ENCODE data around the gene CAMTA2. TPM values are rescaled to one million over a fixed set of nuclear protein-coding genes. Genes with fewer than 3 reads are reported as not detected.
A peak's percentile ranks its signal among the peaks of the same experiment; 100 is the strongest.

CAMTA2 gene
- total RNA-seq, 4 donors from 2014 or later, result 15.3 to 46.2 (median 22.5) TPM

DNA sequence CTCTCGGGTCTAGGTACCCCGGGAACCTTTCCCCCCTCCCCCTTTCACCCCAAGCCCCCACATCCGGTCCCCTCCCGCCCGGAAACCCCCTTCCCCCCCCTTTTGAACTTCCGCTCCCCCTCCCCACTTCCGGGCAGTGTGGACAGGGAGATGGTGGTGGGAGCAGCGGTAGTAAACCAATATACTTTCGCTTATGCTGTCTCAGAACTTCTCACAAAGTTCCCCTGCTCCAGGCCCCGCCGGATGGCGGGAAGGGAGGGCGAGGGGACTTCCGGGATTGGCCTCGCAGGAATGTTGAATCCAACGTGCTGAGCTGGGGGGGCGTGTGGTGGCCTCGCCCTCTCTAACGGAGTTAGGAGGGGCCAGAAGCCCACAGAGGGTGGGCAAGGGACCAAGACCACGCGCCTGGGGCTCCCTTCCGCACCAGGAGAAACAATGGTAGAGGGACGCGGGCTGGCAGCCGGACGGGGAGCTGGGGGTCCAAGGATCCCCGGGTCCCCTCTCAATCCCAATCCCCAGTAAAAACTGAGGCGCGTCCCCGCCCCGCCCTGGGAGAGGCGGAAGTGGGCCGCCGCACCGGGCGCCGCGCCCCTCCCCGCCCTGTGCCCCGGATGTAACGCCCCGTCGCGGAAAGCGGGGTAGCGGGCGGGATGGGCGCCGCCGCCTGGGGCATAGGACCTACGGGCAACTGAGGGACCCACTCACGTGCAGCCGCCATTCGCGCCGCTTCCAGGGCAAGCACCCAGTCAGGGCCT is 39.9 kb downstream of the CAMTA2 start:
- peak in 1 of 2 donors; percentile 32 for DNase-seq (ENCODE audit: low spot score in 2 of 2)
- H3K36me3 ChIP-seq, result peaks cover 0 to 40% (median 0%) of the 10 kb centered on the region in 3 donors
- peak overlapping the region; percentile 85 to 99 (median 95) for H3K4me3 ChIP-seq
- 0 to 1% methylated on average over 42 to 47 of the region's 56 CpGs for WGBS, 2 donors
- peaks cover 0 to 66% (median 36%) of the 10 kb centered on the region in 4 donors for H3K4me1 ChIP-seq
- TF ChIP-seq EP300 (IDR thresholded peaks at IDR 0.05), result peak in 1 of 2 donors; percentile 57
- no peak for TF ChIP-seq POLR2A (IDR thresholded peaks at IDR 0.05)
- peak overlapping the region; percentile 94 to 97 (median 96) for H3K27ac ChIP-seq
- H3K27me3 ChIP-seq, result no peaks in the 10 kb centered on the region
- H3K9me3 ChIP-seq, result no peaks in the 10 kb centered on the region

DNA sequence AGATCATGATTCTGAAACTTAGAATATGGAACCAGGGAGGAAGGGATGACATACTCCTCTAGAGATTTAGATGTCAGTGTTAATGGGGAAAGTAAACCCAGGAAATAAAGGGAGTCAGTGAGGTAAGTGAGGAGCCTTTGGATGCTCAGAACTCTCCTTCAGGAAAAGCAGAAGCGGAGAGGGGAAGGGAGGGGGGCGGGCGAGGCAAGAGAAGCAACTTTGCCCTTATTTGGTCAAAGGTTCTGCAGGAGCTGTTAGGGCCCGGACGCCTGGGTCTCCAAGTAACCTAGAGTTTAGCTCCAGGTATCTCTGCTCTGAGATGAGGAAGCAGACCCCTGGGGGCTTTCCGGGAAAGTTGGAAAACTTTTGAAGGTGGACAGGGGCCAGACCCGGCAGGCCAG is 40.5 kb downstream of the CAMTA2 start:
- no peak for DNase-seq (ENCODE audit: low spot score in 2 of 2)
- peaks cover 0 to 46% (median 0%) of the 10 kb centered on the region in 3 donors for H3K36me3 ChIP-seq
- TF ChIP-seq, protein P1, sequence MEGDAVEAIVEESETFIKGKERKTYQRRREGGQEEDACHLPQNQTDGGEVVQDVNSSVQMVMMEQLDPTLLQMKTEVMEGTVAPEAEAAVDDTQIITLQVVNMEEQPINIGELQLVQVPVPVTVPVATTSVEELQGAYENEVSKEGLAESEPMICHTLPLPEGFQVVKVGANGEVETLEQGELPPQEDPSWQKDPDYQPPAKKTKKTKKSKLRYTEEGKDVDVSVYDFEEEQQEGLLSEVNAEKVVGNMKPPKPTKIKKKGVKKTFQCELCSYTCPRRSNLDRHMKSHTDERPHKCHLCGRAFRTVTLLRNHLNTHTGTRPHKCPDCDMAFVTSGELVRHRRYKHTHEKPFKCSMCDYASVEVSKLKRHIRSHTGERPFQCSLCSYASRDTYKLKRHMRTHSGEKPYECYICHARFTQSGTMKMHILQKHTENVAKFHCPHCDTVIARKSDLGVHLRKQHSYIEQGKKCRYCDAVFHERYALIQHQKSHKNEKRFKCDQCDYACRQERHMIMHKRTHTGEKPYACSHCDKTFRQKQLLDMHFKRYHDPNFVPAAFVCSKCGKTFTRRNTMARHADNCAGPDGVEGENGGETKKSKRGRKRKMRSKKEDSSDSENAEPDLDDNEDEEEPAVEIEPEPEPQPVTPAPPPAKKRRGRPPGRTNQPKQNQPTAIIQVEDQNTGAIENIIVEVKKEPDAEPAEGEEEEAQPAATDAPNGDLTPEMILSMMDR (IDR thresholded peaks at IDR 0.05), result no peak
- no peak for TF ChIP-seq POLR2A (IDR thresholded peaks at IDR 0.05)
- no peak for TF ChIP-seq EP300 (IDR thresholded peaks at IDR 0.05)
- H3K4me1 ChIP-seq, result peaks cover 0 to 72% (median 36%) of the 10 kb centered on the region in 4 donors
- H3K9me3 ChIP-seq, result no peaks in the 10 kb centered on the region
- H3K4me3 ChIP-seq, result peak overlapping the region; percentile 85 to 99 (median 95)
- no peaks in the 10 kb centered on the region for H3K27me3 ChIP-seq
- WGBS, 2 donors, result 5 to 6% methylated on average over 7 of the region's 7 CpGs
- H3K27ac ChIP-seq, result peak overlapping the region; percentile 94 to 97 (median 96)

DNA sequence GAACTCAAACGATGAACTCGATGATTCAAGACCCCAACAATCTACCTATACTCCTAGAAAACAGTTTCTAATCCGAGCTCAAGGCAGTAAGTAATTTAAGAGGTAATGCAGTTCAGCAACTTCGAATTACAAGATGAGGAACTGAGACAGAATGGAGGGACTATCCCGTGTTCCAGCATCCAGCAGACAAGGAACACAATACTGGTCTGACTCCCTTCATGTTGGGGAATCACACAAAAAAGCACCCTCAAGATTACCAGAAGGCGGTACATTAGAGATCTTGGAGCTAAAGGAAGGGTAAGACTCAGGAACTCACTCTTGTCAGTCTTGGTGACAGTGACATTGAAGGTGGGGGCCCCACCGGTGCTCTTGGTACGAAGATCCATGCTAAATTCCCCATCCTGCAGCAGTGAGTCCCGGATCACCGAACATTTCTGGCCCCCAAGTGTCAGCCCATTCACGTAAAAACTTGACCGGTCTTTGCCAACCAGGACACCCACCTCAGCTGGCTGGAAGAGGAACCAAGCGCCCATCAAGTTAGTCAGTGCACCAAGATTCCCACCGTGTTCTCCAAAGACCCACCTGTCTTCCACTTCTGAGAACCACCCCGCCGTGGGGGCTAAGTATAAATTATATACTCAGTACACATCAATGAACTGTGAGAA is 41.0 kb downstream of the CAMTA2 start:
- peaks cover 0 to 77% (median 40%) of the 10 kb centered on the region in 4 donors for H3K4me1 ChIP-seq
- WGBS, 2 donors, result 31 to 35% methylated on average over 16 of the region's 16 CpGs
- no peak for DNase-seq (ENCODE audit: low spot score in 2 of 2)
- no peaks in the 10 kb centered on the region for H3K9me3 ChIP-seq
- H3K36me3 ChIP-seq, result peaks cover 0 to 51% (median 0%) of the 10 kb centered on the region in 3 donors
- peak overlapping the region; percentile 85 to 99 (median 95) for H3K4me3 ChIP-seq
- TF ChIP-seq POLR2A (IDR thresholded peaks at IDR 0.05) (no peak), EP300 (IDR thresholded peaks at IDR 0.05) (no peak)
- TF ChIP-seq, protein P1 (IDR thresholded peaks at IDR 0.05), result no peak
- peak overlapping the region in 3 of 4 donors; percentile 96 to 97 (median 96) for H3K27ac ChIP-seq
- no peaks in the 10 kb centered on the region for H3K27me3 ChIP-seq

DNA sequence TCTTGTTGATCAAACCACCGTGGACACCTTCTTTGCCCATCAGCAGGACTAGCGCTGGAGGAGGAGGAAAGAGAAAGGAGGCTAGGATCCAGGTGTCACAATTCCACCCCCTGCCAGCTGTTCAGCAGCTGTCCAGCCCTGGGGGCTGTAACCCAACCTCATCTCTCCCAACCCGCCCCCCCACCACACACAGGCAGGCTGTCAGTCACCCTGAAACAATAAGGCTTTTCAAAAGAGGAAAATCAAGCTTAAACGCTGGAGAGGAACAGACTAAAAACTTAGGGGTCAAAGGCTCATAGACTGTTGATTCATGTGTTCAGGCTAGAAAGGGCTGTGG is 41.6 kb downstream of the CAMTA2 start:
- Histone ChIP-seq H3K4me1 (peaks cover 0 to 78% (median 44%) of the 10 kb centered on the region in 4 donors), H3K36me3 (peaks cover 0 to 51% (median 0%) of the 10 kb centered on the region in 3 donors), H3K9me3 (no peaks in the 10 kb centered on the region), H3K4me3 (peak overlapping the region in 2 of 4 donors; percentile 1 to 98), H3K27ac (peak overlapping the region in 3 of 4 donors; percentile 70 to 97 (median 96)), H3K27me3 (no peaks in the 10 kb centered on the region)
- TF ChIP-seq, protein P1 (IDR thresholded peaks at IDR 0.05), result no peak
- TF ChIP-seq POLR2A (IDR thresholded peaks at IDR 0.05) (no peak), EP300 (IDR thresholded peaks at IDR 0.05) (no peak)
- no peak for DNase-seq (ENCODE audit: low spot score in 2 of 2)
- 18 to 22% methylated on average over 4 of the region's 4 CpGs for WGBS, 2 donors

DNA sequence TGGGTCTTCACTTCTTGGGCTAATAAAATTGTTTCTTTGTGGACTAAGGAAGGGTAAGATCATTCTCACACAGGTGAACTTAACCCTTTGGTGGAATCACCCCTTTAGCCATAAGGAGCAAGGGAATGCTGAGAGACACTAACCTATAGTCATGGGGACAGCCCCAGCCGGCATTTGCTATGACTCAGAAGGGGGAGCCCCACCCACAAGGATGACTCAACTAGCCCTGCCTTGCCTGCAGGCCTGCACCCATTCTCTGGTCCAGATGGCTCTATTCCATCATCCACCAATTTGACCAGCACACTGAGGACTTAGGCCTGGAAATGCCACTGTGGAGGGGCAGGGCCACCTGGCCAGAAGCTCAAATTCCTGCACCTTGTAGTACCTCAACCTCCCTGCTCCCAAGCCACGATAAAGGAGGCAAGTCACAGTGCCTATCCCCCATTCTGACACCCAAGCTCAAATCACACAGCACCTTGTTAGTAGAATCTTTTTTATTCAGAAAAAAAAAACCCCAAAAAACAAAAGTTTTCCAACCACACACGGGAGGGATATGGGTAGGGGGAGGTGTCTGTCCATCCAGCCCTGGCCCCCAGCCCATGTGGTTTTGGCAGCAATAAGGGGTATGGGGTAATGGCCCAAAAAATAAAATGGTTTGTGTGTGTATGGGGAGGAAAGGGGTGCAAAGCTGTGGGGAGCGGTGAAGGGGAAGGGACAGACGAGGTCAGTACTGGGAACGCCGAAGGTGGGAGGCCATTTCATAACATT is 42.1 kb downstream of the CAMTA2 start:
- peaks cover 0 to 75% (median 40%) of the 10 kb centered on the region in 4 donors for H3K4me1 ChIP-seq
- TF ChIP-seq POLR2A (IDR thresholded peaks at IDR 0.05) (no peak), EP300 (IDR thresholded peaks at IDR 0.05) (peak in 1 of 2 donors; percentile 42)
- TF ChIP-seq, protein P1 (IDR thresholded peaks at IDR 0.05), result no peak
- no peaks in the 10 kb centered on the region for H3K9me3 ChIP-seq
- peak overlapping the region in 1 of 4 donors; percentile 98 for H3K4me3 ChIP-seq
- H3K36me3 ChIP-seq, result peaks cover 0 to 51% (median 0%) of the 10 kb centered on the region in 3 donors
- peak overlapping the region; percentile 26 to 97 (median 83) for H3K27ac ChIP-seq
- peak; percentile 49 to 72 for DNase-seq (ENCODE audit: low spot score in 2 of 2)
- no peaks in the 10 kb centered on the region for H3K27me3 ChIP-seq
- WGBS, 2 donors, result 32 to 38% methylated on average over 7 of the region's 7 CpGs

Data from tibial nerve (tissue), 4 donors.